Fibroblast of lung (primary cell): ENCODE measurements around the gene CRLF2. TPM values are rescaled to one million over a fixed set of nuclear protein-coding genes. Genes with fewer than 3 reads are reported as not detected.
"Not testable (repeated sequence)": the region's sequence is repeated elsewhere in the genome, so short reads cannot be mapped to it uniquely, and the experiment has no call there.

Source experiments
- DNase-seq, 2 donors: peaks; one replicate each; pipeline versions ENCODE4 v3.0.0 to v3.0.0-alpha.2; 2010; ENCODE audit warnings: low read depth in 2 of 2
- H2AFZ ChIP-seq: 2 replicates; pipeline ENCODE4 v1.5.1; 2012; ENCODE audit warnings: low read length, control low read depth, inconsistent platforms
- H3K27ac ChIP-seq: 2 replicates; pipeline ENCODE4 v1.5.1; 2011; ENCODE audit warnings: low read length, control low read depth; ENCODE audit not compliant: insufficient read depth
- H3K27me3 ChIP-seq: 2 replicates; pipeline ENCODE4 v1.5.1; 2011; ENCODE audit warnings: mild to moderate bottlenecking, low read length; ENCODE audit not compliant: control insufficient read depth, insufficient read depth
- H3K36me3 ChIP-seq: 2 replicates; pipeline ENCODE4 v1.5.1; 2011; ENCODE audit warnings: low read length; ENCODE audit not compliant: control insufficient read depth, insufficient read depth
- H3K4me1 ChIP-seq: 2 replicates; pipeline ENCODE4 v1.5.1; 2011; ENCODE audit warnings: low read length; ENCODE audit not compliant: control insufficient read depth, insufficient read depth; ENCODE audit errors: extremely low read depth
- H3K4me2 ChIP-seq: 2 replicates; pipeline ENCODE4 v1.5.1; 2011; ENCODE audit warnings: low read length, control low read depth; ENCODE audit not compliant: insufficient read depth; ENCODE audit errors: extremely low read depth
- H3K4me3 ChIP-seq, 4 experiments: fragments of 200-600 bp in 1 of 4; sonication (generic) in 1 of 4; replicated peaks in 1 of 4; 2 replicates each; pipeline ENCODE4 v1.5.1; 2011 to 2016; ENCODE audit warnings: low read length in 4 of 4, low read depth in 3 of 4, mild to moderate bottlenecking in 3 of 4, control low read depth in 2 of 4, inconsistent platforms in 1 of 4, mixed read lengths in 1 of 4; ENCODE audit not compliant: insufficient read depth in 1 of 4; ENCODE audit errors: control extremely low read depth in 1 of 4
- H3K79me2 ChIP-seq: 2 replicates; pipeline ENCODE4 v1.5.1; 2012; ENCODE audit warnings: mild to moderate bottlenecking, low read length, inconsistent platforms; ENCODE audit not compliant: control insufficient read depth, insufficient read depth
- H3K9ac ChIP-seq: 2 replicates; pipeline ENCODE4 v1.5.1; 2011; ENCODE audit warnings: mild to moderate bottlenecking, low read length, control low read depth; ENCODE audit not compliant: insufficient read depth
- H3K9me3 ChIP-seq: 2 replicates; pipeline ENCODE4 v1.5.1; 2012; ENCODE audit warnings: low read depth, low read length; ENCODE audit not compliant: control insufficient read depth, insufficient read depth
- H4K20me1 ChIP-seq: 2 replicates; pipeline ENCODE4 v1.5.1; 2011; ENCODE audit warnings: low read length; ENCODE audit not compliant: control insufficient read depth, insufficient read depth; ENCODE audit errors: extremely low read depth
- EZH2 ChIP-seq: IDR thresholded peaks from 2 replicates; pipeline ENCODE4 v1.5.1; 2012; ENCODE audit warnings: low read length, control low read depth, mild to moderate bottlenecking; ENCODE audit errors: missing control alignments
- polyA minus RNA-seq: library from RNA; depleted of rRNA, polyadenylated mRNA; stranded (reverse); fragments of >200 nt; gene quantifications from 2 replicates; pipeline ENCODE4 v1.2.3, GENCODE V29; 2011; ENCODE audit warnings: low replicate concordance
- polyA plus RNA-seq, 2 donors: library from polyadenylated mRNA; depleted of rRNA in 1 of 2; stranded (reverse) in 1 of 2; unstranded in 1 of 2; fragments of >200 nt; gene quantifications; 2 replicates each; pipeline ENCODE4 v1.2.1, GENCODE V29; 2011 to 2012; ENCODE audit warnings: missing spikeins in 1 of 2
- total RNA-seq: library from RNA; depleted of rRNA; stranded (reverse); fragments of >200 nt; gene quantifications from 2 replicates; pipeline ENCODE4 v1.2.1, GENCODE V29; 2014
- TF ChIP-seq, protein P1 (sequence below), 2 donors: IDR thresholded peaks in 1 of 2; conservative IDR thresholded peaks in 1 of 2; 1 replicate in 1 of 2; 2 replicates in 1 of 2; pipeline ENCODE4 v1.5.1; 2011 to 2012; ENCODE audit warnings: low read length in 2 of 2, control low read depth in 1 of 2, inconsistent platforms in 1 of 2, low read depth in 1 of 2, mild to moderate bottlenecking in 1 of 2

CRLF2 gene, protein sequence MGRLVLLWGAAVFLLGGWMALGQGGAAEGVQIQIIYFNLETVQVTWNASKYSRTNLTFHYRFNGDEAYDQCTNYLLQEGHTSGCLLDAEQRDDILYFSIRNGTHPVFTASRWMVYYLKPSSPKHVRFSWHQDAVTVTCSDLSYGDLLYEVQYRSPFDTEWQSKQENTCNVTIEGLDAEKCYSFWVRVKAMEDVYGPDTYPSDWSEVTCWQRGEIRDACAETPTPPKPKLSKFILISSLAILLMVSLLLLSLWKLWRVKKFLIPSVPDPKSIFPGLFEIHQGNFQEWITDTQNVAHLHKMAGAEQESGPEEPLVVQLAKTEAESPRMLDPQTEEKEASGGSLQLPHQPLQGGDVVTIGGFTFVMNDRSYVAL
- total RNA-seq (not detected in 2 replicates), polyA plus RNA-seq (not detected in 2 replicates), polyA minus RNA-seq (not detected in 2 replicates)
- not detected in 2 replicates for polyA plus RNA-seq (2012)

DNA sequence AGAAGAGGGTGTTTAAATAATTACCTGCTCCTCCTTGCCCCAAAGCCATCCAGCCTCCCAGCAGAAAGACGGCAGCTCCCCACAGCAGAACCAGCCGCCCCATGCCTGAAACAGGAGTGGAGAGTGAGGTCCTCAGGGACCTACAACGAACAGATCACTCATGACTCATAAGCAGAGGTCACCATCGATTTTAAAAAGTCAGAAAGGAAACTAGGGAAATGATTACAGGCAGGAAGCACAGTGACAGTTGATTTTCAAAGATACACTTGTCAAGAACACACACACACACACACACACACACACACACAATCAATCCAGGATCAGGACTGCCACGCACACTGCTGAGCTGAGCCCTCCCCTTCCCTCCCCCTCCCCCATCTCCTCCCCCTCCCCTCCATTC is at the start of gene CRLF2:
TSS of gene CRLF2 (minus strand) at position 118 of the 400 bp plus-strand sequence. CDS start at position 103, 15 bp downstream.
- no peak within 1 kb of the TSS for H3K27ac ChIP-seq
- no peak within 1 kb of the TSS for H2AFZ ChIP-seq
- no peaks in the 10 kb centered on the region for H3K36me3 ChIP-seq
- no peak within 1 kb of the TSS for H3K4me2 ChIP-seq
- no peak within 1 kb of the TSS for H3K4me3 ChIP-seq
- no peaks in the 10 kb centered on the region for H3K79me2 ChIP-seq
- H3K27me3 ChIP-seq: no peaks in the 10 kb centered on the region
- H3K4me1 ChIP-seq: no peaks in the 10 kb centered on the region
- DNase-seq: no peak
- H3K9ac ChIP-seq: no peak within 1 kb of the TSS
- H4K20me1 ChIP-seq: no peaks in the 10 kb centered on the region
- H3K9me3 ChIP-seq: no peaks in the 10 kb centered on the region
- TF ChIP-seq EZH2: no peak
- TF ChIP-seq, protein P1, sequence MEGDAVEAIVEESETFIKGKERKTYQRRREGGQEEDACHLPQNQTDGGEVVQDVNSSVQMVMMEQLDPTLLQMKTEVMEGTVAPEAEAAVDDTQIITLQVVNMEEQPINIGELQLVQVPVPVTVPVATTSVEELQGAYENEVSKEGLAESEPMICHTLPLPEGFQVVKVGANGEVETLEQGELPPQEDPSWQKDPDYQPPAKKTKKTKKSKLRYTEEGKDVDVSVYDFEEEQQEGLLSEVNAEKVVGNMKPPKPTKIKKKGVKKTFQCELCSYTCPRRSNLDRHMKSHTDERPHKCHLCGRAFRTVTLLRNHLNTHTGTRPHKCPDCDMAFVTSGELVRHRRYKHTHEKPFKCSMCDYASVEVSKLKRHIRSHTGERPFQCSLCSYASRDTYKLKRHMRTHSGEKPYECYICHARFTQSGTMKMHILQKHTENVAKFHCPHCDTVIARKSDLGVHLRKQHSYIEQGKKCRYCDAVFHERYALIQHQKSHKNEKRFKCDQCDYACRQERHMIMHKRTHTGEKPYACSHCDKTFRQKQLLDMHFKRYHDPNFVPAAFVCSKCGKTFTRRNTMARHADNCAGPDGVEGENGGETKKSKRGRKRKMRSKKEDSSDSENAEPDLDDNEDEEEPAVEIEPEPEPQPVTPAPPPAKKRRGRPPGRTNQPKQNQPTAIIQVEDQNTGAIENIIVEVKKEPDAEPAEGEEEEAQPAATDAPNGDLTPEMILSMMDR (conservative IDR thresholded peaks at IDR 0.05 in 1 of 2, IDR thresholded peaks at IDR 0.05 in 1 of 2; ENCODE audit: low read depth in 1 of 2, low read length in 2 of 2): no peak

DNA sequence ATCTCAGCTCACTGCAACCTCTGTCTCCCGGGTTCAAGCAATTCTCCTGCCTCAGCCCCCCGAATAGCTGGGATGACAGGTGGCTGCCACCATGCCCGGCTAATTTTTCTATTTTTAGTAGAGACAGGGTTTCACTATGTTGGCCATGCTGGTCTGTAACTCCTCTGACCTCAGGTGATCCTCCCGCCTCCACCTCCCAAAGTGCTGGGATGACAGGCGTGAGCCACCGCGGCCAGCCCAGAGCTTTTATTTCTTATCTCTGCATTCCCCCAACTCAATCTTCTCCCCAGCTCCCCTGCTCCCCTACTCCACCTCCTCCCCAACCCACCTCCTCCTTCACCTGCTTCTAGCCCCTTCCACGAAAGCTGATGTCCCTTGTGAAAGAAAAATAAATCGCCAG is 49.3 kb upstream of the CRLF2 start:
- H3K9me3 ChIP-seq, H3K4me1 ChIP-seq, H3K9ac ChIP-seq, H3K4me2 ChIP-seq, H3K36me3 ChIP-seq, H4K20me1 ChIP-seq, H2AFZ ChIP-seq, H3K27me3 ChIP-seq, H3K79me2 ChIP-seq, H3K4me3 ChIP-seq, DNase-seq, H3K27ac ChIP-seq: not testable (repeated sequence)

DNA sequence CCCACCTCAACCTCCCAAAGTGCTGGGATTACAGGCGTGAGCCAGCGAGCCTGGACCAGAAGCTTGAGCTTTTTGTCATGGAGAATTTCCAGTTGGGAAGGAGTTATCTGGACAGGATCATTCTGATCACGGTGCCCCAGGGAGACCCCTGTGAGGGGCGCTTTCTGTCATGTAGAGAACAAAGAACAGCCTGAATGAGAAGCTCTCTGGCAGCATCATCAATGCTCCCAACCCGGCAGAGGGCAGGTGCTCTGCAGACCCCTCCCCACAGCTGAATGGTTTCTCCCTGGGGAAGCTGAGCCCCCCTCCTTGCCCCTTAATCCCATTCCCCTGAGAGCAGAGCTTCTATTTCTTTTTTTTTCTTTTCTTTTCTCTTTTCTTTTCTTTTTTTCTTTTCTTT is 48.8 kb upstream of the CRLF2 start:
- H3K4me1 ChIP-seq: no peaks in the 10 kb centered on the region

More for the DNA sequence above, 48.8 kb upstream of the CRLF2 start:
- Histone ChIP-seq H3K36me3 (no peaks in the 10 kb centered on the region), H3K4me2 (no peak overlapping the region), H3K4me3 (no peak overlapping the region), H3K9ac (no peak overlapping the region), H3K27ac (no peak overlapping the region), H4K20me1 (no peaks in the 10 kb centered on the region), H3K79me2 (no peaks in the 10 kb centered on the region), H2AFZ (no peak overlapping the region), H3K27me3 (no peaks in the 10 kb centered on the region), H3K9me3 (no peaks in the 10 kb centered on the region)
- TF ChIP-seq, protein P1 (conservative IDR thresholded peaks at IDR 0.05 in 1 of 2, IDR thresholded peaks at IDR 0.05 in 1 of 2; ENCODE audit: low read depth in 1 of 2, low read length in 2 of 2): no peak
- TF ChIP-seq EZH2: no peak
- DNase-seq: no peak
